HepG2 (cell line): ENCODE measurements around the gene GTF2B. TPM values are rescaled to one million over a fixed set of nuclear protein-coding genes. Genes with fewer than 3 reads are reported as not detected.
"Not testable (repeated sequence)": the region's sequence is repeated elsewhere in the genome, so short reads cannot be mapped to it uniquely, and the experiment has no call there.

Experiments used
- ATAC-seq: fragments of 200-7000 bp; cut with Tn5 transposase; 3 replicates; pipeline ENCODE4 v1.9.1; 2020; ENCODE audit warnings: mild to moderate bottlenecking, moderate library complexity
- BruUV-seq: library from RNA; stranded (reverse); fragments of 400-500 nt; replicated peaks from 2 replicates; lab custom pipeline; 2021; lab: Mats Ljungman, UMichigan
- CTCF ChIA-PET: fragments of 300-600 bp; formaldehyde crosslinking; extraction: SDS; loops from one replicate; lab custom pipeline; 2021; ENCODE audit warnings: low total read pairs, inconsistent platforms, low intra/inter-chr PET ratio; lab: Yijun Ruan, JAX
- POLR2A ChIA-PET: fragments of 350-600 bp; sonication (Branson Sonifier 250); formaldehyde crosslinking; loops from one replicate; lab custom pipeline; 2020; ENCODE audit warnings: antibody characterized with exemption, inconsistent platforms; lab: Yijun Ruan, JAX
- DNase-seq: peaks from one replicate; pipeline ENCODE4 v3.0.0-alpha.2; 2015; ENCODE audit warnings: low spot score
- FAIRE-seq: peaks from 3 replicates; lab custom pipeline; 2011; peaks lifted over from hg19 to GRCh38; lab: Jason Lieb, UNC
- H2AFZ ChIP-seq: one replicate; pipeline ENCODE4 v1.6.1; 2011; ENCODE audit warnings: low read length, inconsistent platforms
- H3K27ac ChIP-seq: fragments of 300-600 bp; 3 replicates; pipeline ENCODE4 v1.8.0; 2011; ENCODE audit warnings: mixed run types, mild to moderate bottlenecking, mixed read lengths, low read length, inconsistent platforms; ENCODE audit not compliant: insufficient read depth; ENCODE audit errors: extremely low read length
- H3K27me3 ChIP-seq, 2 experiments: fragments of 200-600 bp in 1 of 2; 2 replicates in 1 of 2; 3 replicates in 1 of 2; pipeline versions ENCODE4 v1.6.0 to v1.8.0; 2011; ENCODE audit warnings: low read length in 2 of 2, mild to moderate bottlenecking in 2 of 2, moderate library complexity in 2 of 2, inconsistent platforms in 1 of 2; ENCODE audit not compliant: insufficient read depth in 2 of 2, control insufficient read depth in 1 of 2
- H3K36me3 ChIP-seq, 2 experiments: fragments of 200-600 bp in 1 of 2; replicated peaks in 1 of 2; 2 replicates in 1 of 2; 3 replicates in 1 of 2; pipeline versions ENCODE4 v1.5.1 to v1.8.0; 2011; ENCODE audit warnings: low read length in 2 of 2, inconsistent platforms in 1 of 2; ENCODE audit not compliant: insufficient read depth in 2 of 2, control insufficient read depth in 1 of 2
- H3K4me1 ChIP-seq: 2 replicates; pipeline ENCODE4 v1.5.1; 2012; ENCODE audit warnings: low read length, inconsistent platforms; ENCODE audit not compliant: insufficient read depth
- H3K4me2 ChIP-seq: 2 replicates; pipeline ENCODE4 v1.6.0; 2011; ENCODE audit warnings: low read depth, low read length, inconsistent platforms
- H3K4me3 ChIP-seq, 3 experiments: fragments of 200-600 bp in 1 of 3; sonication (generic), shearing (Covaris generic) in 1 of 3; replicated peaks in 1 of 3; 2 replicates each; pipeline ENCODE4 v1.5.1; 2011 to 2016; ENCODE audit warnings: low read length in 3 of 3, inconsistent platforms in 2 of 3, low read depth in 2 of 3, mild to moderate bottlenecking in 2 of 3, control low read depth in 1 of 3, mixed read lengths in 1 of 3; ENCODE audit not compliant: insufficient read depth in 1 of 3
- H3K79me2 ChIP-seq: one replicate; pipeline ENCODE4 v1.6.1; 2011; ENCODE audit warnings: low read length, inconsistent platforms; ENCODE audit not compliant: insufficient read depth
- H3K9ac ChIP-seq: 2 replicates; pipeline ENCODE4 v1.6.0; 2011; ENCODE audit warnings: mild to moderate bottlenecking, low read depth, low read length, inconsistent platforms; ENCODE audit not compliant: insufficient read depth
- H3K9me3 ChIP-seq: 2 replicates; pipeline ENCODE4 v1.5.1; 2012; ENCODE audit warnings: mild to moderate bottlenecking, low read length
- H4K20me1 ChIP-seq: 2 replicates; pipeline ENCODE4 v1.6.0; 2011; ENCODE audit warnings: inconsistent platforms, mild to moderate bottlenecking, low read length, moderate library complexity; ENCODE audit not compliant: insufficient read depth
- FOXO1 ChIP-seq: sonication (generic); formaldehyde crosslinking; IDR thresholded peaks from 2 replicates; pipeline ENCODE4 v1.4.0; 2020; ENCODE audit warnings: missing genetic modification reagents
- HOXA9 ChIP-seq: sonication (generic); formaldehyde crosslinking; IDR thresholded peaks from 2 replicates; pipeline ENCODE4 v1.8.1; 2022; ENCODE audit warnings: missing genetic modification reagents, mild to moderate bottlenecking, moderate library complexity, borderline replicate concordance
- KAT2B ChIP-seq: fragments of 150-350 bp; IDR thresholded peaks from 2 replicates; pipeline ENCODE4 v1.6.1; 2014; ENCODE audit warnings: low read depth, low read length, borderline replicate concordance
- SNAPC4 ChIP-seq: sonication (generic); formaldehyde crosslinking; IDR thresholded peaks from 2 replicates; pipeline ENCODE4 v1.4.0; 2020; ENCODE audit warnings: mild to moderate bottlenecking, missing genetic modification reagents
- ZBTB2 ChIP-seq: sonication (generic); formaldehyde crosslinking; IDR thresholded peaks from 2 replicates; pipeline ENCODE4 v1.8.0; 2022; ENCODE audit warnings: low read depth, missing genetic modification reagents
- ZNF44 ChIP-seq: sonication (generic); formaldehyde crosslinking; IDR thresholded peaks from 2 replicates; pipeline ENCODE4 v1.5.1; 2020; ENCODE audit warnings: mild to moderate bottlenecking, missing genetic modification reagents
- WGBS: methylation state at CpG from one replicate; pipeline ENCODE4 v1.1.6; 2017; ENCODE audit warnings: low lambda C conversion rate; 5-methylcytosine and 5-hydroxymethylcytosine counted together
- in situ Hi-C: cut with HindIII; loops from 2 replicates; pipeline ENCODE4 v1.10.0; 2017; ENCODE audit warnings: low pct_unique_long_range_greater_than_20kb; ENCODE audit not compliant: extremely low pct_ligation_motif_present
- intact Hi-C: fragments of 100-400 bp; cut with micrococcal nuclease; formaldehyde crosslinking; loops from one replicate; pipeline ENCODE4 v1.10.0; 2022; ENCODE audit not compliant: unreplicated experiment
- polyA plus RNA-seq, 8 experiments: library from polyadenylated mRNA; depleted of rRNA in 3 of 8; stranded (reverse) in 7 of 8; unstranded in 1 of 8; fragments of >200 nt; fragmentation: Illumina TruSeq in 4 of 8; extraction: Trizol in 4 of 8; gene quantifications; 2 replicates each; pipeline versions ENCODE4 v1.2.1 to v1.2.3, GENCODE V29; 2011 to 2016; ENCODE audit warnings: low read depth in 4 of 8, missing spikeins in 1 of 8, mixed read lengths in 1 of 8; ENCODE audit not compliant: insufficient read depth in 1 of 8
- total RNA-seq, 5 experiments: library from RNA; depleted of rRNA; stranded (reverse); fragments of >200 nt; fragmentation: Illumina TruSeq; extraction: Trizol; gene quantifications; 2 replicates each; pipeline ENCODE4 v1.2.3, GENCODE V29; 2016; ENCODE audit warnings: low read depth in 1 of 5

Gene GTF2B
- total and polyA plus RNA-seq, 2 of the 13 experiments (the other 11 are each of a cell fraction or from before 2014, with no cell fraction given) = 31.5 to 43.4 TPM

- FAIRE-seq = no peak
- H4K20me1 ChIP-seq = 0 out of 2 replicates have a peak, but pooled peaks cover under 1% of the 10 kb centered on the region
- 0 out of 2 replicates have a peak overlapping the region, but pooled peaks have one; percentile 2 for H3K9ac ChIP-seq
- ChIA-PET POLR2A (no interaction called here), CTCF (no interaction called here)
- no peak overlapping the region for H3K27ac ChIP-seq
- no peaks in the 10 kb centered on the region for H3K9me3 ChIP-seq
- peaks cover 10% of the 10 kb centered on the region; the same call in 1 of the 2 replicates for H3K4me1 ChIP-seq
- no peak for TF ChIP-seq FOXO1 (CRISPR knock-in tag)
- no peak for TF ChIP-seq KAT2B
- TF ChIP-seq ZNF44 (CRISPR knock-in tag) = no peak
- TF ChIP-seq HOXA9 (CRISPR knock-in tag) = no peak
- no peak for TF ChIP-seq ZBTB2
- no peak for TF ChIP-seq SNAPC4 (CRISPR knock-in tag)
- H3K4me2 ChIP-seq = no peak overlapping the region
- 93% methylated on average over 3 of the region's 3 CpGs for WGBS
- H3K27me3 ChIP-seq = no peaks in the 10 kb centered on the region
- DNase-seq = no peak
- ATAC-seq = no peak
- no peak overlapping the region for H2AFZ ChIP-seq
- in situ Hi-C loops (no loop called here), intact Hi-C loops (no loop called here)
- H3K36me3 ChIP-seq = peaks cover 4 to 63% of the 10 kb centered on the region in 2 experiments
- peaks cover 12% of the 10 kb centered on the region for H3K79me2 ChIP-seq
- no TSS peak for BruUV-seq
- H3K4me3 ChIP-seq = no peak overlapping the region
These were observed 8.2 kb downstream of the GTF2B start for GRCh38 chr1:88883156-88883555.

GRCh38 chr1:88880717-88881116, 10.7 kb downstream of the GTF2B start:
- CTCF ChIA-PET, H3K4me3 ChIP-seq, H2AFZ ChIP-seq, FAIRE-seq, H3K4me2 ChIP-seq, BruUV-seq, DNase-seq, H4K20me1 ChIP-seq, H3K9ac ChIP-seq, H3K27ac ChIP-seq, in situ Hi-C loops, intact Hi-C loops, H3K9me3 ChIP-seq, H3K79me2 ChIP-seq, H3K27me3 ChIP-seq, ATAC-seq: not testable (repeated sequence)
- 96% methylated on average over 8 of the region's 8 CpGs for WGBS
- Histone ChIP-seq H3K36me3 (peaks cover 3 to 47% of the 10 kb centered on the region in 2 experiments), H3K4me1 (peaks cover 14% of the 10 kb centered on the region; the same call in 1 of the 2 replicates)
- POLR2A ChIA-PET = interaction anchor here (0.8 to 0.9 kb wide), 2 partner anchors 10 to 11 kb away, joined by 3 to 5 read pairs; no protein-coding TSS in a partner anchor
